ENCODE data around the gene SEMA6B. TPM values are rescaled to one million over a fixed set of nuclear protein-coding genes. Genes with fewer than 3 reads are reported as not detected.

SEMA6B gene
- total RNA-seq, 6 experiments from 2014 or later: 0.05 to 0.30 (median 0.21) TPM

GRCh38 chr19:4553775-4554174 lies 5.7 kb downstream of the SEMA6B start:
- H3K4me1 Mint-ChIP-seq (ENCODE audit: low read depth): no peaks in the 10 kb centered on the region
- no peaks in the 10 kb centered on the region for H3K36me3 Mint-ChIP-seq (ENCODE audit: low read depth)
- H3K27me3 Mint-ChIP-seq (ENCODE audit: insufficient read depth): no peaks in the 10 kb centered on the region; the same call in 1 of the 2 replicates
- H3K4me3 Mint-ChIP-seq: no peak overlapping the region
- H3K27ac Mint-ChIP-seq: no peak overlapping the region
- TF ChIP-seq CTCF (IDR thresholded peaks at IDR 0.05): no peak
- no peaks in the 10 kb centered on the region for H3K9me3 Mint-ChIP-seq
- DNase-seq: no peak

- no peaks in the 10 kb centered on the region for H3K4me1 Mint-ChIP-seq (ENCODE audit: low read depth)
- no peaks in the 10 kb centered on the region for H3K9me3 Mint-ChIP-seq
- no peak for TF ChIP-seq CTCF (IDR thresholded peaks at IDR 0.05)
- no peaks in the 10 kb centered on the region for H3K36me3 Mint-ChIP-seq (ENCODE audit: low read depth)
- no peak overlapping the region for H3K4me3 Mint-ChIP-seq
- H3K27me3 Mint-ChIP-seq (ENCODE audit: insufficient read depth): no peaks in the 10 kb centered on the region; the same call in 1 of the 2 replicates
- no peak for DNase-seq
- H3K27ac Mint-ChIP-seq: no peak overlapping the region
These were observed 6.3 kb downstream of the SEMA6B start for GRCh38 chr19:4553092-4553695.

- Mint-ChIP-seq H3K36me3 (ENCODE audit: low read depth) (no peaks in the 10 kb centered on the region), H3K9me3 (no peaks in the 10 kb centered on the region), H3K27ac (no peak overlapping the region), H3K27me3 (ENCODE audit: insufficient read depth) (no peaks in the 10 kb centered on the region; the same call in 1 of the 2 replicates), H3K4me3 (no peak overlapping the region), H3K4me1 (ENCODE audit: low read depth) (no peaks in the 10 kb centered on the region)
- no peak for DNase-seq
- TF ChIP-seq CTCF (IDR thresholded peaks at IDR 0.05): no peak
These were observed 7.0 kb downstream of the SEMA6B start for GRCh38 chr19:4552525-4552819.

GRCh38 chr19:4550479-4551050 lies 8.9 kb downstream of the SEMA6B start:
- H3K4me3 Mint-ChIP-seq: no peak overlapping the region
- H3K27ac Mint-ChIP-seq: no peak overlapping the region
- no peaks in the 10 kb centered on the region for H3K9me3 Mint-ChIP-seq
- DNase-seq: no peak
- H3K27me3 Mint-ChIP-seq (ENCODE audit: insufficient read depth): no peaks in the 10 kb centered on the region; the same call in 1 of the 2 replicates
- no peaks in the 10 kb centered on the region for H3K4me1 Mint-ChIP-seq (ENCODE audit: low read depth)
- H3K36me3 Mint-ChIP-seq (ENCODE audit: low read depth): no peaks in the 10 kb centered on the region
- no peak for TF ChIP-seq CTCF (IDR thresholded peaks at IDR 0.05)

GRCh38 chr19:4550018-4550417 lies 9.5 kb downstream of the SEMA6B start:
- TF ChIP-seq CTCF (IDR thresholded peaks at IDR 0.05): no peak
- H3K4me3 Mint-ChIP-seq: no peak overlapping the region
- H3K27me3 Mint-ChIP-seq (ENCODE audit: insufficient read depth): no peaks in the 10 kb centered on the region; the same call in 1 of the 2 replicates
- H3K27ac Mint-ChIP-seq: no peak overlapping the region
- no peaks in the 10 kb centered on the region for H3K36me3 Mint-ChIP-seq (ENCODE audit: low read depth)
- no peaks in the 10 kb centered on the region for H3K4me1 Mint-ChIP-seq (ENCODE audit: low read depth)
- no peaks in the 10 kb centered on the region for H3K9me3 Mint-ChIP-seq
- no peak for DNase-seq

All from HFFc6 (cell line).